IPS-15b (cell line): ENCODE data around the gene KMT5B.

Source experiments
- H3K27me3 ChIP-seq: one replicate; pipeline ENCODE4 v1.6.1; 2013; ENCODE audit warnings: low read length; ENCODE audit not compliant: control insufficient read depth, insufficient read depth
- H3K36me3 ChIP-seq: one replicate; pipeline ENCODE4 v1.6.1; 2013; ENCODE audit warnings: low read length; ENCODE audit not compliant: control insufficient read depth, insufficient read depth
- H3K4me1 ChIP-seq: one replicate; pipeline ENCODE4 v1.6.1; 2013; ENCODE audit warnings: mild to moderate bottlenecking, low read length; ENCODE audit not compliant: control insufficient read depth, insufficient read depth
- H3K4me3 ChIP-seq: one replicate; pipeline ENCODE4 v1.5.1; 2013; ENCODE audit warnings: low read depth, low read length
- H3K9ac ChIP-seq: one replicate; pipeline ENCODE4 v1.6.1; 2013; ENCODE audit warnings: low read depth, mild to moderate bottlenecking, low read length
- H3K9me3 ChIP-seq: one replicate; pipeline ENCODE4 v1.6.1; 2013; ENCODE audit warnings: mild to moderate bottlenecking, low read length; ENCODE audit not compliant: control insufficient read depth, insufficient read depth

KMT5B gene

DNA sequence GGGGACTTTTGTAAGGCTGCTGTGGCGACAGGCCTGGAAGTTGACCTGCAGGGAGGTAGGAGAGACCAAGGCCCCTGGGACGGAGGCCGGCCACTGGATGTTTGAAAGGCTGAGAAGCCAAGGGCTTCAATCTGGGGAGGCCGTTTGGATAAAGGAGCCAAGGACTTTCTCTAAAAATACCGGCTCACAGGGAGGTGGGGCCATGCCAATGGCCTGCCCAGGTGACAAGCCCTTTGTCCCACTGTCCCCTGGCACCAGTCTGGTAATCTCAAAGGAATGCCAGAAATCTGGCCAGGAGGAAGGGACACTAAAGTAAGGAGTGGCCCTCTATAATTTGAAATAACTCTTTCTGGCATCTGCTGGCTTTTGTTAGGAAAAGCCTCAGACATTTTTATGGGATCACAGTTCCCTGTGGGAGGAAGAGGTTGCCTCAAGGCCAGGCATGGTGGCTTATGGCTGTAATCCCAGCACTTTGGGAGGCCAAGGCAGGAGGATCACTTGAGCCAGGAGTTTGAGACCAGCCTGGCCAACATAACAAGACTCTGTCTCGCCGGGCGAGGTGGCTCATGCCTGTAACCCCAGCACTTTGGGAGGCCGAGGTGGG lies 90.1 kb downstream of the KMT5B start:
- peaks cover 33% of the 10 kb centered on the region for H3K4me1 ChIP-seq
- H3K9me3 ChIP-seq, result no peaks in the 10 kb centered on the region
- H3K36me3 ChIP-seq, result no peaks in the 10 kb centered on the region
- no peaks in the 10 kb centered on the region for H3K27me3 ChIP-seq
- H3K4me3 ChIP-seq, result no peak overlapping the region
- no peak overlapping the region for H3K9ac ChIP-seq

DNA sequence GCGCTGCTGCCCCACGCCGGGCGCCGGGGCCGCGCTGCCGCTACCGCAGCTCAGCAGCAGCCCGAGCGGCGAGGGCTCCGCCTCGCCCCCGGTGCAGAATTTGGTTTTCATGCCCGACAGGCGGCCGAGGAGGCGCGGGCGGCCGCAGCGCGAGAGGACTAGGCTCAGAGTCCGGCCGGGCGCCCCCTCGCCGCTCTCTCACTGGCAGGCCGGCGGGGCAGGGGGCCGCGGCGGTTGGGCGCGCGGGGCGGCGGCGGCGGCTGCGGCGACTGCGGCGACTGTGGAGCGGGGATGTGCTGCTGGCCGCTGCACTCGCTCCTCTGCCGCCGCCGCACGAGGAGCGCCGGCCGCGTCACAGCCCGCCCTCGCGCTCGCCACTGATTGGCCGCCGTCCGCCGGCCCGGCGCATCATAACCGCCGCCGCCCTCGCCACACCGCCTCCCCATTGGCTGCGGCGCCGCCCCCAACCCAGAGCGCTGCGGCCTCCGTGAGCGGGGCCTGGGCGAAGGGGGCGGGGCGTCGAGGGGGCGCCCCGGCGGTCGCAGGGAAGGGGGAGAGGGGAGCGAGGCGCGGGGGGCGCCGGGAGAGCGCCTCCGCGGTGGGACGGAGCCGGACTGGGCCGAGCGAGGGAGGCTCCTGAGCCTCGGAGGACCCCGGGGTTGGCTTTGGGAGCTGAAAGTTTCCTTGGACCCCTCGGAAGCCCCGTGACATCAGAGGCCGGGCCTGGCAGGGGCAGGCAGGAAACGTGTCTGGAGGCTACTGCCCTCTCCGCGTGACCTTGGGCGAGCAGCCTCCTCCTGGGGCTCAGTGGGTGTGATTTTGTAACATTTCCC lies 91.8 kb downstream of the KMT5B start, which contains the start of gene CHKA:
Gene CHKA (minus strand): TSS at position 322 of the 833 bp plus-strand sequence. CDS start 211 bp downstream, at position 111.
- no peaks in the 10 kb centered on the region for H3K36me3 ChIP-seq
- peak within 1 kb of the TSS; percentile 94 for H3K4me3 ChIP-seq
- peaks cover 21% of the 10 kb centered on the region for H3K4me1 ChIP-seq
- no peaks in the 10 kb centered on the region for H3K9me3 ChIP-seq
- peak within 1 kb of the TSS; percentile 56 for H3K9ac ChIP-seq
- H3K27me3 ChIP-seq, result no peaks in the 10 kb centered on the region

DNA sequence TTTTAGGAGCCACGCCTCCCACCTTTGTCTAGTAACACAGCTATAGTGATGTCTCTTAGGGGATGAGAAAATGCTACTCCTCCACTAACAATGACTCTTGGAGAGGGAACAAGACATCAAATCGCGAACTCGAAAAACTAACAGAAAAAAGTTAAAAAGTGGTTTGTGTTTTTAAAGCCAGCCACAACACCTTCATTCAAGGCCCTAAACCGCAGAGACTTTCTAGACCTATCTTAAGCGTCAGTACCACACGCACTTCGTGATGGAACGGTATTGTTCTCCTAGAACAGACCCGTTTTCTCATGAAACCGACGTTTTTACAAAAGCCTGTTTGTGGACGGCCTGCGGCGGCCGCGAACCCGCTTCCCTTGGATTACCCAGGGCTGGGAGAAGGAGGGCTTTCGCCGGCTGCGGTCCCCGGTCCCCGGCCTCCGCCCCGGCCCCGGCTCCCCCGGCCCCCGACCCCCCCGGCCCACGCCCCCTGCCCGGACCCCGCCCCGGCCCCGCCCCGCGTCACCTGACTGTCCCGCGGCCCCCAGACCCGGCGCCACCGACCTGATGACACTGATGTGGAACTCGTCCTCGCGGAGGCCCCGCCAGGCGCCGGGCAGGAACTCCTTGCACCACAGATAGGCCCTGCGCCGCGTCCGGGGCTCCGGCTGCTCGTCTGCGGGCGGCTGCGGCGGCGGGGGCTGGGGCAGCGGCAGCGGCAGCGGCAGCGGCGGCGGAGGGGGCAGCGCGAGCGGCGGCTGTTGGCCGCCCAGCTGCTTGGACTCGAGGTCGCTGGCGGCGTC lies 92.6 kb downstream of the KMT5B start:
- Histone ChIP-seq H3K4me3 (peak overlapping the region; percentile 94), H3K9me3 (no peaks in the 10 kb centered on the region), H3K9ac (peak overlapping the region; percentile 56), H3K36me3 (no peaks in the 10 kb centered on the region), H3K4me1 (peaks cover 19% of the 10 kb centered on the region), H3K27me3 (no peaks in the 10 kb centered on the region)

DNA sequence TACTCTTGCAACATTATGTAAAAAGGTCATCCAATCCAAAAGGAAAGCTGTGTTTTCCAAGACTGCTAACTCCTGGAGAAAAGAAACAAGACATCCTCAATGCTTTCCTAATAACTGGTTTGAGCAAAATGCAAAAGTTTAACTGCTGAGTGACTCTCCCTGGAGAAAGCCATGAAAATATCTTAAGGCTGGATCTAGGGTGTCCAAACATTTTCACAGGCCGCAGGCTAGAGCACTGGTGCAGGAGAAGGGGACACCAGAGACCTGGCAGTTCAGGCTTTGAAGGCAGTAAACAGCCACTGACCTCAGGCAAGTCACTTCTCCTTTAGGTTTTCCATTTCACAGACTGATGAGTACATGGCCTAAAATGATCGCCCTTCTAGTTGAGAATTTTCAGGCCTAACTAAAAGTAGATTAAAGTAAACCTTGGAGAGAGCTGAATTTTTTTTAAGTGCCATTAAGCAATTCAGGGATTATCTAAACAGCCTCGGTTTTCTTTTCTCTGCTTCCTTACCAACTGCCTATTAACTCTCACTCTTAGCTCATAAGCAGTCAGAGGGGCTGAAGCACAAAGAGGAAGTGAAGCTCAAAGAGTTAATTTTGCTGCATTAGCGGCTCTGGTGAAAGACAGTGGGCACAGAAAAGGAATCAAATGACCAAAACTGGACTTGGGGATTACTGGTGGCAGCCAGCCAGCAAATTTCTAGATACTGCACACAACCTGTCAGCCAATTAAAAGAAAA lies 94.2 kb downstream of the KMT5B start:
- Histone ChIP-seq H3K9ac (peak overlapping the region; percentile 1), H3K36me3 (no peaks in the 10 kb centered on the region), H3K4me1 (peaks cover 12% of the 10 kb centered on the region), H3K4me3 (peak overlapping the region; percentile 94), H3K27me3 (no peaks in the 10 kb centered on the region), H3K9me3 (no peaks in the 10 kb centered on the region)

DNA sequence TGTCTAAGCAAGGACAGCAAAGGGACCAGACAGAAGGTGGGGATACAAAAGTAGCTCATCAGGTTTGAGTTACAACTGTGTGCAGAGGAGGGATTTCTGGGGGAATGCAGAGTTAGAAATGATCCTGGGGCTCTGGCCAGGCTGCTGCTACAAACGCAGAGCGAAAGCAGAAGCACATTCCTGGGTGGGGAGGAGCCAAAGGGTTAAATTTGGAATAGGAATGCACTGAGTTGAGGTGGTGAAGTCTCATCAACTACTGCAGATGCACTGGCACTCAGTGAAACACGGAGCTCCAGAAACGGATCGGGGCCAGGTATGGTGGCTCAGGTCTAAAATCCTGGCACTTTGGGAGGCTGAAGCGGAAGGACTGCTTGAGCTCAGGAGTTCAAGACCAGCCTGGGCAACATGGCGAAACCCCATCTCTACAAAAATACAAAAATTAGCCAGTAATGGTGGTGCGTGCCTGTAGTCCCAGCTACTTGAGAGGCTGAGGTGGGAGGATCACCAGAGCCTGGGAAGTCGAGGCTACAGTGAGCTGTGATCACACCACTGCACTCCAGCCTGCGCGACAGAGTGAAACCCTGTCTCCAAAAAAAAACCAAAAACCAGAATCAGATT lies 95.1 kb downstream of the KMT5B start:
- Histone ChIP-seq H3K27me3 (no peaks in the 10 kb centered on the region), H3K9me3 (no peaks in the 10 kb centered on the region), H3K9ac (no peak overlapping the region), H3K4me3 (peak overlapping the region; percentile 24), H3K36me3 (no peaks in the 10 kb centered on the region), H3K4me1 (peaks cover 10% of the 10 kb centered on the region)

DNA sequence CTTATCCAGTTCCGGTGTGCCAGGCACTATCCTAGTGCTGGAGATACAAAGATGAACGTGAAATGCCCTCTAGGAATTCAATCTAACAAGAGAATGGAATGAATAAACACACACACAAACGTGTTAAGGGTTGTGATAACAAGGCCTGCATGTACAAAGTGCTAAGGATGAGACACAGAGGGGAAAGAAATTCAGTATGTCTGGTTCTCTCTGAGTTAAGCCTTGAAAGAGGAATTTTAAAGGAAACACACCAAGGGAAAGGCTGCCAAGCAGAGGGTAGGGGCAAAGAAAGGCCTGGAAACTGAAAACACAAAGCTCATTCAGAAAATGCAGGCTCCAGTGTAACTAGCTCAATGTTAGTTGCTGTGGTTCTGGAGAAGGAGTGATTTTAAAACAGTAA lies 96.1 kb downstream of the KMT5B start:
- no peak overlapping the region for H3K4me3 ChIP-seq
- H3K9me3 ChIP-seq, result no peaks in the 10 kb centered on the region
- peak overlapping the region; percentile 39 for H3K9ac ChIP-seq
- H3K27me3 ChIP-seq, result no peaks in the 10 kb centered on the region
- H3K4me1 ChIP-seq, result peaks cover 8% of the 10 kb centered on the region
- H3K36me3 ChIP-seq, result no peaks in the 10 kb centered on the region

DNA sequence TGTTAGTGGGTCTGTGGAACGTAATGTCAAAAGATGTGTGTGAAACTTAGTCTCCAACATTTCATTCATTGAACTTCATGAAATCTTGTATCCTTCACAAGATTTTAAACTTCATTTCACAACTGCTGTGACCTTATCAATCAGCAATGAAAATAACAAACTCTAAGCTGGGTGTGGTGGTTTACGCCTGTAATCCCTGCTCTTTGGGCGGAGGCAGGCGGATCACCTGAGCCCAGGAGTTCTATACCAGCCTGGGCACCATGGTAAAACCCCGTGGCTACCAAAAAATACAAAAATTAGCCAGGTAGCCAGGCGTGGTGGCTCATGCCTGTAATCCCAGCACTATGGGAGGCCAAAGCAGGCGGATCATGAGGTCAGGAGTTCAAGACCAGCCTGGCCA lies 97.0 kb downstream of the KMT5B start:
- Histone ChIP-seq H3K27me3 (no peaks in the 10 kb centered on the region), H3K4me1 (peaks cover 8% of the 10 kb centered on the region), H3K9me3 (no peaks in the 10 kb centered on the region), H3K4me3 (no peak overlapping the region), H3K9ac (no peak overlapping the region), H3K36me3 (no peaks in the 10 kb centered on the region)

DNA sequence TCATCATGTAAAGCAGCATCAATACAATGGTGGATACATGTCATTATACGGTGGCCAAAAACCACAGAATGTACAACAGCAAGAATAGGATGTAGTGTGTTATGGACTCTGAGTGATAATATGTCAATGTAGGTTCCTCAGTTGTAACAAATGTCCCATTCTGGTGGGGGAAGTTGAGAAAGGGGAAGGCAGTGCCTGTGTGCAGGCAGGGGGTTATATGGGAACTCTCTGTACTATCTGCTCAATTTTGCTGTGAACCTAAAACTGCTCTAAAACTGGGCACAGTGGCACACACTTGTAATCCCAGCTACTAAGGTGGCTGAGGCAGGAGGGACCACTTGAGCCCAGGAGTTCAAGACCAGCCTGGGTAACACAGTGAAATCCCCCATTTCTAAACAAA lies 97.8 kb downstream of the KMT5B start:
- Histone ChIP-seq H3K4me1 (peaks cover 8% of the 10 kb centered on the region), H3K9me3 (no peaks in the 10 kb centered on the region), H3K9ac (no peak overlapping the region), H3K27me3 (no peaks in the 10 kb centered on the region), H3K36me3 (no peaks in the 10 kb centered on the region), H3K4me3 (no peak overlapping the region)

DNA sequence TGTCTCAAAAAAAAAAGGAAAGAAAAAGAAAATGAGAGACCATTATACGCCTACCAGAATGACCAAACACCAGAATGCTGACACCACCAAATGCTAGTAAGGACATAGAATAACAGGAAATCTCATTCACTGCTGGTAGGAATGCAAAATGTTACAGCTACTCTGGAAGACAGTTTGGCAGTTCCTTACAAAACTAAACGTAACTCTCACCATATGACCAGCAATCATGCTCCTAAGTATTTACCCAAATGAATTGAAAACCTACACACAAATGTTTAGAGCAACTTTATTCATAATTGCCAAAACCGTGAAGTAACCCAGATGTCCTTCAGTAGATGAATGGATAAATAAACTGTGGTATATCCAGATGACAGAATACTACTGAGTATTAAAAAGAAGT lies 99.1 kb downstream of the KMT5B start:
- Histone ChIP-seq H3K4me1 (peaks cover 8% of the 10 kb centered on the region), H3K4me3 (no peak overlapping the region), H3K9ac (no peak overlapping the region), H3K9me3 (no peaks in the 10 kb centered on the region), H3K36me3 (no peaks in the 10 kb centered on the region), H3K27me3 (no peaks in the 10 kb centered on the region)

DNA sequence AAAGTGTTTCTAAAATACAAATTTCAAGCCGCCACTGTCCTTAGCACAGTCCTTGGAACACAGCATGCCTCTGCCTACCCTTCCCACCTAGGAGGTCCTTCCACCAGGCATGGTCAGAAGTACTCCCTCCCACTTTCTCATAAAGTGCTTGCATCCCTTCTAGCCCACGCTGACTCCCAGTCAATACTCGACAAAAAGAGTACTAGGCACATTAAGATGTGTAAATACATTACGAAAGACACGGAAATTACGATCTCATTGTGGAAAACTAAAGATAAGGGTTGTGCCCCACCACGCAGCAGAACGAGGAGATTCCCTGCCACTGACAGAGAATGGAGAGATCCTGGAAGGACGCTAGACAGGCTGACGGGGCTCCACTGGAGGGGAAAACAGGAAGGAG lies 105.4 kb downstream of the KMT5B start:
- no peaks in the 10 kb centered on the region for H3K9me3 ChIP-seq
- H3K4me1 ChIP-seq, result peaks cover 4% of the 10 kb centered on the region
- no peaks in the 10 kb centered on the region for H3K27me3 ChIP-seq
- H3K9ac ChIP-seq, result no peak overlapping the region
- no peak overlapping the region for H3K4me3 ChIP-seq
- H3K36me3 ChIP-seq, result no peaks in the 10 kb centered on the region
